KMS-11 (cell line): ENCODE results near the gene NPEPL1.

Experiments used
- H2AFZ ChIP-seq: fragments of 200-600 bp; sonication (generic); 2 replicates; pipeline ENCODE4 v1.6.1; 2016; ENCODE audit warnings: antibody characterized with exemption, mixed run types, low read depth
- H3K27ac ChIP-seq: fragments of 200-600 bp; sonication (generic); 2 replicates; pipeline ENCODE4 v1.6.1; 2016; ENCODE audit warnings: mild to moderate bottlenecking, mixed run types
- H3K27me3 ChIP-seq: fragments of 200-600 bp; sonication (generic); 2 replicates; pipeline ENCODE4 v1.6.1; 2017; ENCODE audit warnings: mild to moderate bottlenecking, low read depth, mixed run types, moderate library complexity; ENCODE audit not compliant: insufficient read depth
- H3K36me3 ChIP-seq: fragments of 200-600 bp; sonication (generic); 2 replicates; pipeline ENCODE4 v1.6.1; 2017; ENCODE audit warnings: mild to moderate bottlenecking, mixed run types; ENCODE audit not compliant: insufficient read depth
- H3K4me1 ChIP-seq: fragments of 200-600 bp; sonication (generic); 2 replicates; pipeline ENCODE4 v1.6.1; 2016; ENCODE audit warnings: mild to moderate bottlenecking, low read depth, mixed run types; ENCODE audit not compliant: poor library complexity, severe bottlenecking
- H3K4me2 ChIP-seq: fragments of 200-600 bp; sonication (generic); 2 replicates; pipeline ENCODE4 v1.7.0; 2016; ENCODE audit warnings: mild to moderate bottlenecking, mixed run types
- H3K4me3 ChIP-seq: fragments of 200-600 bp; sonication (generic); IDR thresholded peaks from 2 replicates; pipeline ENCODE4 v1.6.1; 2017; ENCODE audit warnings: low read depth, low read length, mixed read lengths; ENCODE audit not compliant: insufficient read depth
- H3K79me2 ChIP-seq: fragments of 200-600 bp; sonication (generic); 2 replicates; pipeline ENCODE4 v1.6.1; 2016; ENCODE audit warnings: low read depth, mixed run types; ENCODE audit not compliant: insufficient read depth
- H3K9ac ChIP-seq: fragments of 200-600 bp; sonication (generic); 2 replicates; pipeline ENCODE4 v1.6.1; 2016; ENCODE audit warnings: mild to moderate bottlenecking, mixed run types
- H4K20me1 ChIP-seq: fragments of 200-600 bp; sonication (generic); 2 replicates; pipeline ENCODE4 v1.6.1; 2016; ENCODE audit warnings: mild to moderate bottlenecking, mixed run types; ENCODE audit not compliant: insufficient read depth
- TF ChIP-seq, protein P1 (sequence below): fragments of 200-600 bp; sonication (generic); conservative IDR thresholded peaks from 2 replicates; pipeline ENCODE4 v1.6.1; 2017; ENCODE audit warnings: low read depth, mild to moderate bottlenecking, antibody characterized with exemption, low read length, moderate library complexity, mixed read lengths

Gene NPEPL1

DNA sequence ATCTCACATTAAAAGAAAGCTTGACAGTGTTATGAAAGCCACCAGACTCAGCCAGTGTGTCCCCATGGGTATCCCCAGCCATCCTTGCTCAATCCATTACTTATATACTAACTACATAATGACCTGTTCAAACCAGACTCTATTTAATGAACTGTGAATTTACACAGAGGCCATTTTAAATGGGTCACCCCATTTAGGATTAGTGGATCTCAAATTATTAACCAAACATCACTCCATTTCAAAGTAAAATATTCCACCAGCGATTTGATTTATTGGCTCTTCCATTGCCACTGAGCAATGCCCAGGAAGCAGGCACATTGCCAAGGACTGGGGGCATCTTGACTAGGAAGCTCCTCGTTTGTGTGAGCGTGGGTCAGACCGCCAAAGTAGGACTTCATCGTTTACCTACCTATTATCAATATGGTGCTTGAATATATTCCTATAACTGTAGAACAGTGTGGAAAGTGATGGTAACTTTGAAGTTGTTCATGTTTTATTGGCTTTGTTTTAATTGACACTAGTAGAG, 15.5 kb upstream of the NPEPL1 start:
- H3K4me1 ChIP-seq = no peaks in the 10 kb centered on the region
- no peaks in the 10 kb centered on the region; the same call in 1 of the 2 replicates for H3K36me3 ChIP-seq
- H3K4me2 ChIP-seq = no peak overlapping the region
- H2AFZ ChIP-seq = no peak overlapping the region
- H4K20me1 ChIP-seq = no peaks in the 10 kb centered on the region
- TF ChIP-seq, protein P1, sequence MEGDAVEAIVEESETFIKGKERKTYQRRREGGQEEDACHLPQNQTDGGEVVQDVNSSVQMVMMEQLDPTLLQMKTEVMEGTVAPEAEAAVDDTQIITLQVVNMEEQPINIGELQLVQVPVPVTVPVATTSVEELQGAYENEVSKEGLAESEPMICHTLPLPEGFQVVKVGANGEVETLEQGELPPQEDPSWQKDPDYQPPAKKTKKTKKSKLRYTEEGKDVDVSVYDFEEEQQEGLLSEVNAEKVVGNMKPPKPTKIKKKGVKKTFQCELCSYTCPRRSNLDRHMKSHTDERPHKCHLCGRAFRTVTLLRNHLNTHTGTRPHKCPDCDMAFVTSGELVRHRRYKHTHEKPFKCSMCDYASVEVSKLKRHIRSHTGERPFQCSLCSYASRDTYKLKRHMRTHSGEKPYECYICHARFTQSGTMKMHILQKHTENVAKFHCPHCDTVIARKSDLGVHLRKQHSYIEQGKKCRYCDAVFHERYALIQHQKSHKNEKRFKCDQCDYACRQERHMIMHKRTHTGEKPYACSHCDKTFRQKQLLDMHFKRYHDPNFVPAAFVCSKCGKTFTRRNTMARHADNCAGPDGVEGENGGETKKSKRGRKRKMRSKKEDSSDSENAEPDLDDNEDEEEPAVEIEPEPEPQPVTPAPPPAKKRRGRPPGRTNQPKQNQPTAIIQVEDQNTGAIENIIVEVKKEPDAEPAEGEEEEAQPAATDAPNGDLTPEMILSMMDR = no peak
- H3K79me2 ChIP-seq = no peaks in the 10 kb centered on the region
- no peak overlapping the region for H3K27ac ChIP-seq
- H3K27me3 ChIP-seq = no peaks in the 10 kb centered on the region
- H3K9ac ChIP-seq = no peak overlapping the region
- no peak overlapping the region for H3K4me3 ChIP-seq

- Histone ChIP-seq H3K36me3 (no peaks in the 10 kb centered on the region; the same call in 1 of the 2 replicates), H3K79me2 (no peaks in the 10 kb centered on the region), H3K27ac (no peak overlapping the region), H3K9ac (no peak overlapping the region), H3K27me3 (no peaks in the 10 kb centered on the region), H3K4me2 (no peak overlapping the region), H2AFZ (no peak overlapping the region), H3K4me3 (no peak overlapping the region), H4K20me1 (no peaks in the 10 kb centered on the region), H3K4me1 (no peaks in the 10 kb centered on the region)
- TF ChIP-seq, protein P1 = no peak
Measured at GRCh38 chr20:58677808-58678207, 14.8 kb upstream of the NPEPL1 start.

GRCh38 chr20:58678806-58679205, 13.8 kb upstream of the NPEPL1 start:
- Histone ChIP-seq H3K4me3 (no peak overlapping the region), H3K4me1 (no peaks in the 10 kb centered on the region), H3K9ac (no peak overlapping the region), H3K27me3 (no peaks in the 10 kb centered on the region), H3K36me3 (no peaks in the 10 kb centered on the region; the same call in 1 of the 2 replicates), H4K20me1 (no peaks in the 10 kb centered on the region), H3K79me2 (no peaks in the 10 kb centered on the region), H3K27ac (no peak overlapping the region), H2AFZ (no peak overlapping the region), H3K4me2 (no peak overlapping the region)
- TF ChIP-seq, protein P1 = no peak

- Histone ChIP-seq H3K36me3 (no peaks in the 10 kb centered on the region), H3K79me2 (no peaks in the 10 kb centered on the region), H3K4me1 (no peaks in the 10 kb centered on the region), H3K27me3 (no peaks in the 10 kb centered on the region), H3K4me3 (no peak overlapping the region), H3K27ac (no peak overlapping the region), H3K4me2 (no peak overlapping the region), H4K20me1 (no peaks in the 10 kb centered on the region), H2AFZ (no peak overlapping the region), H3K9ac (no peak overlapping the region)
- TF ChIP-seq, protein P1 = no peak
Measured at GRCh38 chr20:58682656-58683531, 9.7 kb upstream of the NPEPL1 start.
